Activated gamma-delta T cell (primary cell): ENCODE results near the gene SPSB4.

Source experiments
- DNase-seq: peaks from one replicate; lab custom pipeline; 2025; lab: John Stamatoyannopoulos, UW

SPSB4 gene

DNA sequence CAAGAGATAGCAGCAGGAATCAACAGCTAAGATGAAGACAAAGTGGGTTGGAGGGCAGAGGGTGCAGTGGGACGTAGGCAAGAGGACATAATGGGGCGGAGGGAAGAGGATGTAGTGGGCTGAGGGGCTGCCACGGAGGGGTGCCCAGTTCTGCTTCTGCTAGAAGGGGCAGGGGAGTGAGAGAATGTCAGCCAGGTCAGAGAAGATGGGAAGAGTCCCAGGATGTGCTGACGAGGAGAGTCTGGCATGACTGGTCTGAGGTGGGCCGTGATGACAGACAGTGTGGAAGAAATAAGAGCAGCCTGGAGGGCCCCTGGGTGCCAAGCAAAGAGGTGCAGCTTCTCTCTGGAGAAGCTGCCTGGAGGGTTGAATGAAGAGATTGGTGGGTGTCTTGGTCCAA, 4.0 kb downstream of the SPSB4 start:
- DNase-seq: no peak

DNA sequence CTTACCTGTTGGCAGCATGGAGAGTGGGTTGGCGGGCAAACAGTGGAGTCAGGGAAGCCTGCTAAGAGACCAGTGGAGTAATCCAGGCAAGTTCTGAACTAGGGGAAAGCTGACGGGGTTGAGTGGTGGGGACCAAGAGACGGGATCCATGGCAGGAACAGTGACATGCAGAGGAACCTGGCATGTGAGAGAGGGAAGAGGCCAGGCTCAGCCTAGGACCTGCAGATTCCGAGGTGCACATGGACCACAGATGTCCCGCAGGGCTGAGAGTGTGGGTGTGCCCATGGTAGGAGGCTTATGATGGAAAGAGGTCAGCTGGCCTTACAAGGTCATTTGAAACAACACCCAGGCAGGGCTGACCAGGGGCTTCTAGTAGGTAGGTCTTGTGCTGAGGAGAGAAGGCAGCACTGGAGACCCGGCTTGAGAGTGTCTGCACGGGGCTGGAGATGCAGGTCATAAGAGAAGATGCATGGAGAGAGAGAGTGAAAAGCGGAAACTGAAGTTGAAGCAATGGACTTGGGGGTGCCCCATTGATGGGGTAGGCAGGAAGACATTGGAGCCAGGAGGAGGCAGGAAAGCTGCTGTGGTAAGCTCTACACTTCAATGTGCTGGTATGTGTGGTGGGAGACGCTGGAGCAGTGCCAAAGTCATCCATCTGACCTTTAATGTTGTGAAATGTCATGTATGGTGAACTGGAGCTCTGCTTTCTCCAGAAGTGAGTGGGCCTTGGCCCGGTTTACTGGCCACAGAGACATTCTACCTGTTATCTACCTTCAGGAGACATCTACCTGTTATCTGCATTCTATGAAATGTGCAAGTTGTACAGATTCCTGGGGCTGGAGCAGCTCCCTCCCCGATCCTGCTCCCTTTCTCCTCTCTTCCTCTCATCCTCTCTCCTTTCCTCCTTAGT, 4.6 kb downstream of the SPSB4 start:
- no peak for DNase-seq

DNA sequence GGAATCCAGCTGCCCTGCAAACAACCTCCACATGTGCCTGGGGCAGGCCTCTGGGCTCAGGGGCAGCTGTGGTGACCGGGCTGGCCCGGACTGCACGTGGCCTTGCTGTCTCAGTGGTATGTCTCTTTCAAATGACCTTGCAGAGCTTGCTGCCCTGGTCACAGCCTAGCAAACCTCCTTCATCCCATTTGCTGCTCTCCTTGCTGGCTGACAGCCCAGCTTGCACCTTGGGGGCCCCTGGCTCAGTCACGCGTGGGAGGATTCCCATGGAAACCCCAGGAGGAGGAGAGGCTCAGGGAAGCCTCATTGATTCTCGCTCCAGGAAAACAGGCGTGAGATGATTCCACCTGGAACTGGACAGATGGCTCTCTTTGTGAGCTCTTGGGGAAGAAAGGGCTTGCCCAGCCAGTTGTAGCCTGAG, 5.6 kb downstream of the SPSB4 start:
- no peak for DNase-seq

GRCh38 chr3:141057436-141057835, 6.3 kb downstream of the SPSB4 start:
- DNase-seq: no peak

DNA sequence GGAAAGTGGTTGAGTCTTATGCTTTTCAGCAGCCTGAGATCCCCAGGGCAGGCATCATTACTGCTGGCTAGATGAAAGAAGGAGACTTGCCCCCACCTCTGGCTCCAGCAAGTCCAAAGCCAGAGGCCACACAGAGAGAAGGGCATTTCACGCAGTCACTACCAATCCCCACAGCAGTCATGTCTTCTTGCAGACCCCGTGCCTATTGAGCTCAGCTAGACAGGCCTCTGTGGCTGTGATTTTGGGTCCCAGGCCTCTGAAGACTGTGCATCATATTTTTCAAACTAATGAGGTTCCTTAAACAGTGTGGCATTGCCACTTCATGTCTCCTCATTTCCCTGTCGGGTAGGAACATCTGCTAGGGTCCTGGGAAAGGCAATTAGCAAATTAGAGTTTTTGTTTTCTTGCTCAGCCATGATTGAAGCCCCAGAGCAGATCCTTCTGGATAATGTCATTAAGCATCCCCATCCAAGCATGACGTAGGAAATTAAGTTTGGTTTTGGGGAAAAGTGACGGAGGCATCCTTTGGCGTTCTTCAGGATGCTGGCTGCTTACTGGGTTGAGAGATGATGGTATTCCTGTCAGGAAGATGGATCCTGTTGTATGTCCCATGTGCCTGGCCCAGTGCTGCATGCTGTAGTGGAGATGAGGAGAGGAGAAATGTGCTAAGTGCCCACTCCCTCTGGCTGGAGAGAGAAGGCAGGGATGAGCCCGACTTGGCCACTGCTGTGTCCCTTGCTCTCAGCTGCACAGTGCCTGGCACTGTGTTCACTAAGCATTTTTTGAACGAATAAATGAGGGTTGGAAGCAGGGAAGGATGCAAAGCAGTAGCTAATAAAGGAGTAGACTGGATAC, 7.0 kb downstream of the SPSB4 start:
- no peak for DNase-seq

DNA sequence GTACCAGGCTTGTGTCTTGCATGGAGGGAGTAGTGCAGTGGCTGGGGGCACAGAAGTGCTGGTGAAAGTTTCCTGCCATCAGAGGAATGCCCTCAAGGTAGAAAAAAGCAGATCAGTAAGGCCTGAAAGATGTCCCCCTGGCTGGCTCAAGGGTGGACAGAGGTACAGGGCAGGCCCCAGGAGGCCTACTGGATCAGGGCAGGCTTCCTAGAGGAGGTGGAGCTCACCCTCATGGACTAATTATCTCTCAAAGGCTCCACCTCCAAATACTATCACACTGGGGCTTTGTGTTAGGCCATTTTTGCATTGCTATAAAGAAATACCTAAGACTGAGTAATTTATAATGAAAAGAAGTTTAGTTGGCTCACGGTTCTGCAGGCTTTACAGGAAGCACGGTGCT, 7.8 kb downstream of the SPSB4 start:
- DNase-seq: no peak

- DNase-seq: no peak
These were observed 8.7 kb downstream of the SPSB4 start for GRCh38 chr3:141059816-141060215.

DNA sequence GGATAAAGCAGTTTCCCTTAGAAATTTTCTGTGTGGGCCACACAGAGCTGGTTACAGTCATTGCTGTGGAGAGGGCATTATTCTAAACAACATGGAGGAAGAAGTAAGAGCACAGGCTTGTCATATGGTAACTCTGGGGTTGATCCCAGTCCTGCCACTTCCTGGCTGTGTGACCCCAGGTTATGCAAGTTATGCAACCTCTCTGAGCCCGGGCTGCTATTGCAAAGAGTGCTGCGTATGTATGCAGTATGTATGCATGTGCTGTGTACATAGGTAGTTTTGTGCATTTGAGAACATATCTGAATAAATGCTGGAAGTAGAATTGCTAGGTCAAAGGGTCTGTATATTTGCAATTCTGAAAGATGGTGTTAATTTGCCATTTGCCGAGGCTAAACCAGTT, 9.2 kb downstream of the SPSB4 start:
- no peak for DNase-seq

DNA sequence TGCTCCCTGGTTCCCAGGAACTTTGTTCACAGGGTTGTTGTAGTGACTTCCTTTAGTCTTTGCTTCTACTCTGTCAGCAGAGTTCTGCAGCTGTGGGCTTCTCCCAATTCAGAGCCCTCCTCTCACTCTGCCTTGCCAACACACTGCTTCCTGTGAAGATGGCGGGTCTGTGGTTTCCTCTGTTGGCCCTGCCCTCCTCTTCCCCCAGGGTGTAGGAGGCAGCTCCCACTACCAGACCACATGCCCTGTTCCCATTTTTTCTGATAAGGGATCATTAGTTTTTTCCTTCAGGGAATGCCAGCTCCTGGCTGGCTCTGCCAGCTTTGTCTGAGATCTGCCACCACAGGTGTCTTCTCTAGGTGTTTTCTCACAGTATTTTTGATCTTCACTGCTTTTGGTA, 12.7 kb downstream of the SPSB4 start:
- DNase-seq: no peak

GRCh38 chr3:141064255-141064926, 13.2 kb downstream of the SPSB4 start:
- DNase-seq: no peak

DNA sequence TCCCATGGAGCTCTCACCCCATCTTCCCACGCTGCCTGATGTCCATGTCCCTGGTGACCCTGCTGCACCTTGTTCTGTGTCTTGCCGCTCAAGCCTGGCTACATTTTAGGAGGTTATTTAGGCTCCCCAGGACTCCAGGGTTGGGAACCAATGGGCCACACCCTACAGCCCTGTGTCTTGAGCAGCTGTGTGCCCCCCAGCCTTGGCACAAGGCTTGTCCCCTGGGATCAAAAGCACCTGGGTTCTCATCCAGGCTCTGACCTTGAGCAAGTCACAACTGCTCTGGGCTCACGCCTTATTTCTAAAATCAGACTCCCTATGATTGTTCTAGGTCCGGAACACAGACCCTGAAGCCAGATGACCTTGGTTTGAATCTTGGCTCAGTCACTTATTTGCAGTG, 14.1 kb downstream of the SPSB4 start:
- no peak for DNase-seq

DNA sequence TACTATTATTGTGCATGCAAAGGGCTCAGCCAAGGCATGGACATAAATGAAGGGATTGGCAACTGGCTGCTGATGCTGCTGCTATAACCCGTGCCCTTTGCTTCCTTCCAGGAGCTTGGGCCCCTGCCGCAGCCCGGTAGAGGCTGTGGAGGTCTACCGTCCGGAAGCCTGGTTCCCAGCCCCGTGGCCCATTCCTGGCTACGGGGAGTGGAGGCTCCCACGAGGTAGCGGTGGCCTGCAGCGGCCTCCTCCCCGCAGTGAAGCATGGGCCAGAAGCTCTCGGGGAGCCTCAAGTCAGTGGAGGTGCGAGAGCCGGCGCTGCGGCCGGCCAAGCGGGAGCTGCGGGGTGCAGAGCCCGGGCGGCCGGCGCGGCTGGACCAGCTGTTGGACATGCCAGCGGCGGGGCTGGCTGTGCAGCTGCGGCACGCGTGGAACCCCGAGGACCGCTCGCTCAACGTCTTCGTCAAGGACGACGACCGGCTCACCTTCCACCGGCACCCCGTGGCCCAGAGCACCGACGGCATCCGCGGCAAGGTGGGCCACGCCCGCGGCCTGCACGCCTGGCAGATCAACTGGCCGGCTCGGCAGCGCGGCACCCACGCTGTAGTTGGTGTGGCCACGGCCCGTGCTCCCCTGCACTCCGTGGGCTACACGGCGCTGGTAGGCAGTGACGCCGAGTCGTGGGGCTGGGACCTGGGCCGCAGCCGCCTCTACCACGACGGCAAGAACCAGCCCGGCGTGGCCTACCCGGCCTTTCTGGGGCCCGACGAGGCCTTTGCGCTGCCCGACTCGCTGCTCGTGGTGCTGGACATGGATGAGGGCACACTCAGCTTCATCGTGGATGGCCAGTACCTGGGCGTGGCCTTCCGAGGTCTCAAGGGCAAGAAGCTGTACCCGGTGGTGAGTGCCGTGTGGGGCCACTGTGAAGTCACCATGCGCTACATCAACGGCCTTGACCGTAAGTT, 15.0 kb downstream of the SPSB4 start:
- no peak for DNase-seq

DNA sequence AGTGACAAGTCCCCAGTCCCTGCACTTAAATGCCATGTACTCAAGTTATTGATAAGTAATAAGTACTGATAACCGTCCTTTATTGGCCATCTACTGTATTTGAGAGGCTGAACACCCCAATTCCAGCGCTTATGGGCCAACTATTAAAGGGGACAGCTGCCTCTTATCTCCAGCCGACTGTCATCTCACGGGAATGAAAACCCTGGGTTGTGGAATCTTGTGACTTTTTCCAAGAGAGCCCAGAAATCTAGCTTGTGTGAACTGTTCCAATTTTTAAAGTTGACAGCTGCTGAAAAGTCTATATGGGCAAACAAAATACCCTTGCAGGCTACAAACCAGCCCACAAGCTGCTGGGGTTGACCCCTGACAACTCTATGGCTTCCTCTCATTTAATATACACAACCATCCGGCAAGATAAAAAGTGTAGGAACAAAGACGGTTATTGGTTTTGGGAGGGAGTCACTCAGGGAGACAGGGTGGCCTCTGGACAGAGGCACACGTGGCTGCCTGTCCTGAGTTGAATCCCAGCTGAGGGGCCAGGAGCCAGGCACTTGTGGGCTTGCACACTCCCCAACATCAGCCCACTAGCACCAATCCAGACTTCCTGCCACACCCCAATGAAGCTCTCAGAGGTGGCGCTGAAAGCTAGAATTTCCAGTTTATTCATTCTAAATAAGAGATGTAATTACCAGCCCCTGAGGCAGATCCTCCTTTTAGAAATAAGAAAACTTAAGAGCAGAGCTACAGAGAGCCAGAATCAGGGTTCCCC, 16.2 kb downstream of the SPSB4 start:
- no peak for DNase-seq

DNA sequence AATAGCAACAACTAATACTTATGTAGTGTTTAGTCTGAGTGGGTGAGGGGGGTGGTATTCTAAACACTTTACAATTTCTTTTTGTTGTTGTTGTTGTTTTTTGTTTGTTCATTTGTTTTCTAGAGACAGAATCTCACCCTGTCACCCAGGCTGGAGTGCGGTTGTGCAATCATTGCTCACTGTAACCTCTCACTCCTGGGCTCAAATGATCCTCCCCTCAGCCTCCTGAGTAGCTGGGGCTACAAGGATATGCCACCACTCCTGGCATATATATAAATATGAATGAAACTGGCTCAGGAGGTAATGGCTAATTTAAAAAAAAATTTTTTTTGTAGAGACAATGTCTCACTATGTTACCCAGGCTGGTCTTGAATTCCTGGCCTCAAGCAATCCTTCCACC, 19.1 kb downstream of the SPSB4 start:
- DNase-seq: no peak

GRCh38 chr3:141070727-141071357, 19.7 kb downstream of the SPSB4 start:
- no peak for DNase-seq

DNA sequence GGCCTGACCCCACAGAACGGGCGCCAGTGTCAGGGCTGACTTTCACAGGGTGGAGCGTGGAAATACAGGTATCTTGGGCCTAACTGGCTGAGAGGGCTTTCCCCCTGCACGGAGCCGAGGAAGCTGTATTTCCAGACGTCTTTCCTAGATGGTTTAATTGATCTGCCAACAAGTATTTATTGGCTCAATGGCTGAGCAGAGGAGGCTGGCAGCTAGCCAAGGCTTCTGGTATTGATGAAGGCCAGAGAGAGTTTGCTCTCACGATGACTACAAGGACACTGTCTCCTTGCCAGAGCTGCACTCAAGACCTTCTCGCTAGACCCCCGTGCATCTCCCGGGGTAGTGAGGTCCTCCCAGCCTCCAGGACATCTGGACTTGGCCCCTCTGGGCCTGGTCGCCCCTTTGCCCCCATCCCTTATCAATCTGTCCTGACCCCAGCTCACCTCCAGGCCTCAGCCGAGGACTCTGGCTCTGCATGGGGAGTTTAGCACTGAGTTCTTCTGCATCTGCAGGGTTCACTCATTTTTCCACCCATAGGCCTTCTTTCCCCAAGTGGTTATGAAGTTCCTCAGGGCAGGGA, 20.6 kb downstream of the SPSB4 start:
- DNase-seq: no peak

DNA sequence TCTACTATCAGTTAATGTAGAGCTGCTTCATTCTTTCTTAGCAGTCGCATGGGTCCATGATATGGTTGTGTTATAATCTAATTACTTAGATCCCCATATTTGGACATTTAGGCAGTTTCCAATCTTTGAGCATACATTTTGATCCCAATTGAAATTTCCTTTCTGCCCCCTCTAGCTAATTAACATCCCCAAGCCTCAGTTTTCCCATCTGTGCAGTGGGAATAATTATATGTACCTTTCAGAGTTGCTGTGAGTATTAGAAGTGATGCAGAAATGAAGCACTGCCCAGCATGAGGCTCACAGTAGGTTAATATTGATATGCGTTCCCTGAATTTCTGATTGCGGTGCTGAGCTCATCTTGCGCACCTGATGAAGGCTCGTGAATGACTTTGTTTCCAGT, 21.8 kb downstream of the SPSB4 start:
- no peak for DNase-seq

- DNase-seq: no peak
These were observed 22.4 kb downstream of the SPSB4 start for GRCh38 chr3:141073580-141073979.

GRCh38 chr3:141074529-141074928, 23.4 kb downstream of the SPSB4 start:
- DNase-seq: no peak
